Activated T-cell treated with anti-CD3 and anti-CD28 coated beads, Interleukin-2, amount 50 U/mL, for 72 hours (primary cell): ENCODE data around the gene CAPNS1. TPM values are rescaled to one million over a fixed set of nuclear protein-coding genes. Genes with fewer than 3 reads are reported as not detected.
A peak's percentile ranks its signal among the peaks of the same experiment; 100 is the strongest.
"Not testable (repeated sequence)": the region's sequence is repeated elsewhere in the genome, so short reads cannot be mapped to it uniquely, and the experiment has no call there.

Experiments
- ATAC-seq, 2 donors: fragments of 150-1000 bp; cut with Tn5 transposase; replicated peaks in 1 of 2; 2 replicates each; pipeline ENCODE4 v1.10.0; 2021; ENCODE audit warnings: moderate library complexity in 2 of 2, mild to moderate bottlenecking in 1 of 2
- DNase-seq, 2 donors: peaks; one replicate each; pipeline ENCODE4 v3.0.0; 2021 to 2022; ENCODE audit warnings: mixed read lengths in 1 of 2
- H3K27ac Mint-ChIP-seq: one replicate; pipeline ENCODE4 v1.8.0; 2022; ENCODE audit warnings: mild to moderate bottlenecking, moderate library complexity, mixed read lengths
- H3K27me3 Mint-ChIP-seq: one replicate; pipeline ENCODE4 v1.8.0; 2022; ENCODE audit warnings: low read depth, mixed read lengths
- H3K36me3 Mint-ChIP-seq, 2 donors: one replicate each; pipeline ENCODE4 v1.8.0; 2022; ENCODE audit warnings: mixed read lengths in 2 of 2, mild to moderate bottlenecking in 1 of 2; ENCODE audit not compliant: insufficient read depth in 2 of 2
- H3K4me1 Mint-ChIP-seq: one replicate; pipeline ENCODE4 v1.8.0; 2022; ENCODE audit warnings: low read depth, mixed read lengths
- H3K4me3 Mint-ChIP-seq, 2 donors: one replicate each; pipeline ENCODE4 v1.8.0; 2022; ENCODE audit warnings: mild to moderate bottlenecking in 2 of 2, mixed read lengths in 2 of 2, moderate library complexity in 2 of 2
- H3K9me3 Mint-ChIP-seq, 2 donors: one replicate each; pipeline ENCODE4 v1.8.0; 2022; ENCODE audit warnings: mixed read lengths in 2 of 2
- total RNA-seq, 2 donors: library from RNA; stranded (reverse); gene quantifications; one replicate each; pipeline ENCODE4 v1.2.3, GENCODE V29; 2022

CAPNS1 gene
- total RNA-seq, 2 donors from 2014 or later = 361 to 382 TPM

GRCh38 chr19:36120092-36120983, 19.5 kb upstream of the CAPNS1 start:
- Mint-ChIP-seq H3K36me3 (peaks cover 6 to 16% of the 10 kb centered on the region in 2 donors), H3K9me3 (no peaks in the 10 kb centered on the region)
- ATAC-seq = no peak

GRCh38 chr19:36120984-36121358, 18.9 kb upstream of the CAPNS1 start:
- no peak for ATAC-seq
- no peaks in the 10 kb centered on the region for H3K9me3 Mint-ChIP-seq
- no peak for DNase-seq
- H3K27me3 Mint-ChIP-seq = no peaks in the 10 kb centered on the region
- peaks cover 8 to 22% of the 10 kb centered on the region in 2 donors for H3K36me3 Mint-ChIP-seq
- peaks cover 28% of the 10 kb centered on the region for H3K4me1 Mint-ChIP-seq
- no peak overlapping the region for H3K4me3 Mint-ChIP-seq
- no peak overlapping the region for H3K27ac Mint-ChIP-seq

More at GRCh38 chr19:36120092-36120983, 19.5 kb upstream of the CAPNS1 start:
- Mint-ChIP-seq H3K27ac (no peak overlapping the region), H3K27me3 (no peaks in the 10 kb centered on the region), H3K4me3 (no peak overlapping the region), H3K4me1 (peaks cover 23% of the 10 kb centered on the region)
- no peak for DNase-seq

- Mint-ChIP-seq H3K9me3 (no peaks in the 10 kb centered on the region), H3K27ac (no peak overlapping the region), H3K27me3 (no peaks in the 10 kb centered on the region), H3K4me1 (peaks cover 23% of the 10 kb centered on the region), H3K36me3 (peaks cover 8 to 22% of the 10 kb centered on the region in 2 donors), H3K4me3 (no peak overlapping the region)
- DNase-seq (no peak), ATAC-seq (no peak)
Measured at GRCh38 chr19:36121486-36122124, 18.3 kb upstream of the CAPNS1 start.

- peak in 1 of 2 donors; percentile 34 for DNase-seq
- H3K27ac Mint-ChIP-seq = peak overlapping the region; percentile 91
- peak overlapping the region in 1 of 2 donors; percentile 22 for H3K4me3 Mint-ChIP-seq
- H3K36me3 Mint-ChIP-seq = peaks cover 6 to 7% of the 10 kb centered on the region in 2 donors
- H3K9me3 Mint-ChIP-seq = no peaks in the 10 kb centered on the region
- H3K4me1 Mint-ChIP-seq = peaks cover 23% of the 10 kb centered on the region
- no peak for ATAC-seq
- H3K27me3 Mint-ChIP-seq = no peaks in the 10 kb centered on the region
Measured at GRCh38 chr19:36125557-36125956, 14.3 kb upstream of the CAPNS1 start.

GRCh38 chr19:36128392-36128736, 11.5 kb upstream of the CAPNS1 start:
- peaks cover 4 to 7% of the 10 kb centered on the region in 2 donors for H3K36me3 Mint-ChIP-seq
- DNase-seq (no peak), ATAC-seq (no peak)
- H3K4me1 Mint-ChIP-seq = peaks cover 36% of the 10 kb centered on the region
- peak overlapping the region; percentile 33 for H3K27ac Mint-ChIP-seq
- H3K4me3 Mint-ChIP-seq = peak overlapping the region; percentile 87 to 92
- no peaks in the 10 kb centered on the region for H3K27me3 Mint-ChIP-seq
- H3K9me3 Mint-ChIP-seq = no peaks in the 10 kb centered on the region

GRCh38 chr19:36131221-36131620, 8.6 kb upstream of the CAPNS1 start:
- not testable (repeated sequence) for H3K9me3 Mint-ChIP-seq, H3K27ac Mint-ChIP-seq, DNase-seq, H3K36me3 Mint-ChIP-seq, ATAC-seq, H3K4me3 Mint-ChIP-seq, H3K27me3 Mint-ChIP-seq
- H3K4me1 Mint-ChIP-seq = peaks cover 40% of the 10 kb centered on the region

- not testable (repeated sequence) for H3K36me3 Mint-ChIP-seq, ATAC-seq, H3K9me3 Mint-ChIP-seq, H3K27me3 Mint-ChIP-seq, H3K4me3 Mint-ChIP-seq, H3K27ac Mint-ChIP-seq, DNase-seq
- peaks cover 33% of the 10 kb centered on the region for H3K4me1 Mint-ChIP-seq
Measured at GRCh38 chr19:36134867-36135266, 5.0 kb upstream of the CAPNS1 start.

- Mint-ChIP-seq H3K36me3 (peaks cover 9% of the 10 kb centered on the region in 2 donors), H3K4me1 (peaks cover 40% of the 10 kb centered on the region), H3K4me3 (peak overlapping the region; percentile 51 to 52), H3K27me3 (no peaks in the 10 kb centered on the region), H3K27ac (no peak overlapping the region), H3K9me3 (no peaks in the 10 kb centered on the region)
- DNase-seq = no peak
- ATAC-seq = no peak
Measured at GRCh38 chr19:36136964-36137686, 2.7 kb upstream of the CAPNS1 start.

- Mint-ChIP-seq H3K27ac (peak overlapping the region; percentile 85), H3K36me3 (peaks cover 13 to 14% of the 10 kb centered on the region in 2 donors), H3K4me1 (peaks cover 29% of the 10 kb centered on the region), H3K27me3 (no peaks in the 10 kb centered on the region), H3K4me3 (peak overlapping the region; percentile 89 to 97), H3K9me3 (no peaks in the 10 kb centered on the region)
- ATAC-seq (no peak), DNase-seq (no peak)
Measured at GRCh38 chr19:36139120-36139472, 770 bp upstream of the CAPNS1 start.

GRCh38 chr19:36140304-36141038, 605 bp downstream of the CAPNS1 start:
- peak; percentile 45 to 46 for DNase-seq
- no peaks in the 10 kb centered on the region for H3K27me3 Mint-ChIP-seq
- ATAC-seq = peak; percentile 27 to 36
- no peaks in the 10 kb centered on the region for H3K9me3 Mint-ChIP-seq
- H3K27ac Mint-ChIP-seq = peak overlapping the region; percentile 94
- H3K4me1 Mint-ChIP-seq = peaks cover 28% of the 10 kb centered on the region
- H3K4me3 Mint-ChIP-seq = peak overlapping the region; percentile 89 to 97
- H3K36me3 Mint-ChIP-seq = peaks cover 13 to 14% of the 10 kb centered on the region in 2 donors

GRCh38 chr19:36141039-36141927, 1.4 kb downstream of the CAPNS1 start:
- peak overlapping the region; percentile 89 to 97 for H3K4me3 Mint-ChIP-seq
- no peaks in the 10 kb centered on the region for H3K27me3 Mint-ChIP-seq
- peak; percentile 88 to 95 for DNase-seq
- peak overlapping the region; percentile 78 for H3K27ac Mint-ChIP-seq
- peaks cover 18 to 20% of the 10 kb centered on the region in 2 donors for H3K36me3 Mint-ChIP-seq
- no peaks in the 10 kb centered on the region for H3K9me3 Mint-ChIP-seq
- ATAC-seq = peak; percentile 66 to 74
- peaks cover 20% of the 10 kb centered on the region for H3K4me1 Mint-ChIP-seq

GRCh38 chr19:36142046-36142445, 2.2 kb downstream of the CAPNS1 start:
- no peak for ATAC-seq
- Mint-ChIP-seq H3K36me3 (peaks cover 22 to 27% of the 10 kb centered on the region in 2 donors), H3K4me3 (peak overlapping the region in 1 of 2 donors; percentile 14), H3K9me3 (no peaks in the 10 kb centered on the region), H3K27me3 (no peaks in the 10 kb centered on the region), H3K27ac (no peak overlapping the region), H3K4me1 (peaks cover 15% of the 10 kb centered on the region)
- no peak for DNase-seq
